GM19099 (cell line): Measurements from ENCODE around the gene CA5B.

ENCODE experiments used
- POLR2A ChIP-seq: IDR thresholded peaks from 3 replicates; pipeline ENCODE4 v1.6.1; 2011; ENCODE audit warnings: low read depth; ENCODE audit not compliant: insufficient read length; ENCODE audit errors: extremely low read depth

Gene CA5B

DNA sequence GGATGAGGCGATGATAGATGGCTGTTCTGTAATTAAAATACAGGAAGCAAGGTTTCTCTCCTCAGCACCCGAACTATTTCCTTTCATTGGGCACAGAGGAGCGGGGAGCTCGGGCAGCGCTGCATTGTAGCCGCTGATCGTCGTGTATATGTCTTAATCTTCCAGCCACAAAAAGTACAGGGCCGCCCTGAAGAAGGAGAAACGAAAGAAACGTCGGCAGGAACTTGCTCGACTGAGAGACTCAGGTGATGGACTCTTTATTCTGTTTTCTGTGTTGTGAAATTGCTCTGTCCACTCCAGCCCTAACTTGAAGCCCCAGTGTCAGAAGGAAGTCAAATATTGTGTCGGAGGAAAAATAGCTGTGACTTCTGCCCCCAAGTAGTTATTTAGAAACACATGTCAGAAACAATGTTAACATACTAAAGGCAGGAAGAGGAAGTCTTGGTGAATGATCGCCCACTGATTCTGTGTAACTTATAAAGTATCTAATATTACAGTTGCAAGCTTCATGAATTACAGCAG lies 52.8 kb downstream of the CA5B start:
- no peak for TF ChIP-seq POLR2A

- no peak for TF ChIP-seq POLR2A
Observed at GRCh38 chrX:15797707-15798106, 59.6 kb downstream of the CA5B start.

DNA sequence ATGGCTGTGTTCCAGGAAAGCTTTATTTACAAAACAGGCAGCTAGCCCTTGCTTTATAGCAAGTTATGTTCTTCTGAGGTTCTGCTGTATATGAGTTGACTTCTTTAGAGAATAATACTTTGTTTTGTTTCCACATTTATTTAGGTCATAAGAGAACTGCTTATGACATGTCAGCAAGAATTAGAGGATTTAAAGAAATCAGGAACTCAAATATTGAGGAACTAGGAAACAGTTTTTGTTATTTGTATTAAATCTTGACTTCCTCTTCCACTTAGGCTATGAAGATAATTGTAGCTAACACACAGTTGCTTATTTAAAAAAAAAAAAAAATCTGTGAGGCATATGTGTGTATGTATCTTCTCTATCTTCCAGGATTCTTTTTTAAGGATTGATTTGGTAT lies 66.5 kb downstream of the CA5B start:
- TF ChIP-seq POLR2A = no peak

GRCh38 chrX:15808254-15808653 lies 70.2 kb downstream of the CA5B start:
- TF ChIP-seq POLR2A = no peak

DNA sequence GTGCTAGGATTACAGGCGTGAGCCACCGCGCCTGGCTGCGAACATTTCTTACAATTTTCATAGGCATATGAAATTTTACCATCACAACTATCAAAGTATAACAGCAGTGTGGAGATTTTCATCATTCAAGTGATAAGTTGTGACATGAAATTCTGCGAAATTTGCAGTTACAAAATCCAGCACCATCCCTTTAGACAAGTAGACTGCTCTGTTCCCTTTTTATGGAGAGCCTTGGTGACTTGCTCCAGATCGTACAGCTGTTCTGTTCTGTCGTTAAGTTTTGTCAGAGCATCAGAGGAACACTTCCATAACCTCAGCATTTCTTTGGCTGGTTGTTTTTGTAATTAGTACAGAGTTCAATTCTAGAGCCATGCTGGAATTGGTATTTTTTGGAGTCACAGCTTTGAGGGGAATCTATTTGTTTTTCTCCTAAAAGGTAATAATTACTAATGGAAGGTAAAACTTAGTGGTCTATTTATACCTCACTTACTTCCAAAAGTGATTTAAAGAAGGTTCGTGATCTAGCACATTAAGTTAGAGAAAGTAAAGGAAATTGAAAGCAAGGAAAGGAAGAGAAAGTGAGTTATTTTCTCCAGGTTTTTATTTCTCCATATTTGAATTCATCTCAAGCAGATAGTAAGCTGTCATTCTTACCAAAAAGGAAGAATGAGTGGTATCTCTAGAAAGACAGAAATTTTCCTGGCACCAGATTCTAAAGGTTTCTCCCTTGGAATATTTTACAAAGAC lies 74.3 kb downstream of the CA5B start:
- no peak for TF ChIP-seq POLR2A

- TF ChIP-seq POLR2A = no peak
Observed at GRCh38 chrX:15813416-15813815, 75.3 kb downstream of the CA5B start.

- TF ChIP-seq POLR2A = no peak
Observed at GRCh38 chrX:15814771-15815365, 76.8 kb downstream of the CA5B start.

- no peak for TF ChIP-seq POLR2A
Observed at GRCh38 chrX:15815779-15816437, 77.8 kb downstream of the CA5B start.

- no peak for TF ChIP-seq POLR2A
Observed at GRCh38 chrX:15816438-15816809, 78.4 kb downstream of the CA5B start.

GRCh38 chrX:15816886-15817285 lies 78.8 kb downstream of the CA5B start:
- no peak for TF ChIP-seq POLR2A

- TF ChIP-seq POLR2A = no peak
Observed at GRCh38 chrX:15820106-15821073, 82.3 kb downstream of the CA5B start.

GRCh38 chrX:15822922-15823321 lies 84.9 kb downstream of the CA5B start:
- no peak for TF ChIP-seq POLR2A

- TF ChIP-seq POLR2A = no peak
Observed at GRCh38 chrX:15825936-15826335, 87.9 kb downstream of the CA5B start.

GRCh38 chrX:15829217-15829616 lies 91.1 kb downstream of the CA5B start:
- TF ChIP-seq POLR2A = no peak

GRCh38 chrX:15834053-15834452 lies 96.0 kb downstream of the CA5B start:
- TF ChIP-seq POLR2A = no peak
